AG10803 (cell line): ENCODE results near the gene UBC.
"Not testable (repeated sequence)": the region's sequence is repeated elsewhere in the genome, so short reads cannot be mapped to it uniquely, and the experiment has no call there.

Experiments used
- DNase-seq: peaks from one replicate; pipeline ENCODE4 v3.0.0; 2010; ENCODE audit warnings: low read depth
- H3K4me3 ChIP-seq: 2 replicates; pipeline ENCODE4 v1.5.1; 2011; ENCODE audit warnings: mild to moderate bottlenecking, low read length, control low read depth
- CTCF ChIP-seq: conservative IDR thresholded peaks from 2 replicates; pipeline ENCODE4 v1.5.1; 2011; ENCODE audit warnings: mild to moderate bottlenecking, low read length, control low read depth, inconsistent platforms

Gene UBC

GRCh38 chr12:124917841-124918621 is 3.6 kb upstream of the UBC start:
- DNase-seq, result no peak
- no peak for TF ChIP-seq CTCF
- peak overlapping the region; percentile 54 for H3K4me3 ChIP-seq

GRCh38 chr12:124917135-124917840 is 2.8 kb upstream of the UBC start:
- TF ChIP-seq CTCF, result no peak
- DNase-seq, result peak; percentile 100
- peak overlapping the region; percentile 99 for H3K4me3 ChIP-seq

GRCh38 chr12:124916374-124917134 is 2.1 kb upstream of the UBC start:
- no peak for TF ChIP-seq CTCF
- DNase-seq, result peak; percentile 93
- H3K4me3 ChIP-seq, result peak overlapping the region; percentile 99

- no peak for TF ChIP-seq CTCF
- DNase-seq, result peak; percentile 50
- H3K4me3 ChIP-seq, result peak overlapping the region; percentile 99
These were observed 1.1 kb upstream of the UBC start for GRCh38 chr12:124915239-124916236.

GRCh38 chr12:124913474-124914391 is 717 bp downstream of the UBC start:
- TF ChIP-seq CTCF, result peak; percentile 47
- peak; percentile 67 for DNase-seq

GRCh38 chr12:124912529-124913287 is 1.7 kb downstream of the UBC start:
- DNase-seq, result not testable (repeated sequence)
- peak overlapping the region; percentile 99 for H3K4me3 ChIP-seq

More at GRCh38 chr12:124913474-124914391, 717 bp downstream of the UBC start:
- peak overlapping the region; percentile 99 for H3K4me3 ChIP-seq

- peak overlapping the region; percentile 60 for H3K4me3 ChIP-seq
- DNase-seq, result not testable (repeated sequence)
These were observed 2.9 kb downstream of the UBC start for GRCh38 chr12:124911521-124911920.
